Measurements from ENCODE around the gene MST1R.
A peak's percentile ranks its signal among the peaks of the same experiment; 100 is the strongest.

MST1R gene

DNA sequence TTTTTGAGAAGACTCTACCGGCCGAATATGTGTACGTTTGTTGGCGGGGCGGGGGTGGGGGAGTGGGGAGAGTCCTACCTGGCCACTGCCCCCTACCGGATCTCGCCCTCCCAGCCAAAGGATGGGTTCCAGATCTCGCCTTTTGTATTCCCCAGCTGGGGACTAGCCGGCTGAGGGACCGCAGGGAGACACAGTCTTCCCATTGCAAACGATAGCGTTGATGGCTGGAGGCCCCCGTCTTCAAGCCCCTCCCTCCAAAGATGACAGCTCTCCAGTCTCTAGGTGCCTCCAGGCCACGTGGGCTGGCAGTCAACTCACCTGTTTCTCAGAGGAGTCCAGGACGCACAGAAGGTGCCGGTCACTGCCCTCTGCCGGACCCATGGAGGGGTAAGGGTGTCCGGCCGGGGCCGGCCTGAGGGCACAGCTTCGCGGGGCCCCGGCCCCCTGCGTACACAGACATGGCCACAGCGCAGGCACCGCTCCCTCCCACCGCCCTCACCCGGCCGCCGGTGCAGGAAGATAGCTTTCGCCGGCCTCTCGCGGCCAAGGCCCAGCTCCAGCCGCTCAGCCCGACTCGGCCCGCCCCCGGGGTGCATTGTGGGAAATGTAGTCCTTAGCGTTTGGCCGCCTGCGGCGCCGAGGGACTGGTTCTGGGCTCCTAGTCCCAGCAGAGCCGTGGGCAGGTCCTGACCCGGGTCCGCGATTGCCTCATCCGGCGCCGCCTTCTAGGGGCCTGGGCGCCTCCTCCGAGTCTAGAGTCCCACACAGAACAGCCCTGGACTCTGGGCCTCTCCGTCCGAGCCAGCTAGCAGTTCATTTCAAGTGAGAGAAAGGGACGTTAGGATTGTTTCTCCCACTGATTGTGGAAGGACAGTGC lies 25.9 kb upstream of the MST1R start, which contains the start of gene MON1A:
MON1A (minus strand) TSS at position 521 of the 877 bp plus-strand sequence. CDS start 16,465 bp downstream, outside the sequence.
- peak; percentile 91 for ATAC-seq (ENCODE audit: low read depth)
- H3K9me3 ChIP-seq (ENCODE audit: severe bottlenecking), result no peaks in the 10 kb centered on the region
- peaks cover 15% of the 10 kb centered on the region for H3K4me1 ChIP-seq (ENCODE audit: insufficient read depth, poor library complexity, severe bottlenecking)
- TF ChIP-seq, protein P1, sequence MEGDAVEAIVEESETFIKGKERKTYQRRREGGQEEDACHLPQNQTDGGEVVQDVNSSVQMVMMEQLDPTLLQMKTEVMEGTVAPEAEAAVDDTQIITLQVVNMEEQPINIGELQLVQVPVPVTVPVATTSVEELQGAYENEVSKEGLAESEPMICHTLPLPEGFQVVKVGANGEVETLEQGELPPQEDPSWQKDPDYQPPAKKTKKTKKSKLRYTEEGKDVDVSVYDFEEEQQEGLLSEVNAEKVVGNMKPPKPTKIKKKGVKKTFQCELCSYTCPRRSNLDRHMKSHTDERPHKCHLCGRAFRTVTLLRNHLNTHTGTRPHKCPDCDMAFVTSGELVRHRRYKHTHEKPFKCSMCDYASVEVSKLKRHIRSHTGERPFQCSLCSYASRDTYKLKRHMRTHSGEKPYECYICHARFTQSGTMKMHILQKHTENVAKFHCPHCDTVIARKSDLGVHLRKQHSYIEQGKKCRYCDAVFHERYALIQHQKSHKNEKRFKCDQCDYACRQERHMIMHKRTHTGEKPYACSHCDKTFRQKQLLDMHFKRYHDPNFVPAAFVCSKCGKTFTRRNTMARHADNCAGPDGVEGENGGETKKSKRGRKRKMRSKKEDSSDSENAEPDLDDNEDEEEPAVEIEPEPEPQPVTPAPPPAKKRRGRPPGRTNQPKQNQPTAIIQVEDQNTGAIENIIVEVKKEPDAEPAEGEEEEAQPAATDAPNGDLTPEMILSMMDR (IDR thresholded peaks at IDR 0.05; ENCODE audit: poor library complexity, severe bottlenecking), result peak; percentile 48
- H3K4me3 ChIP-seq (ENCODE audit: severe bottlenecking), result peak within 1 kb of the TSS; percentile 63
- no peaks in the 10 kb centered on the region for H3K27me3 ChIP-seq (ENCODE audit: insufficient read depth, poor library complexity, severe bottlenecking)
- no peaks in the 10 kb centered on the region for H3K36me3 ChIP-seq (ENCODE audit: low read depth)
- DNase-seq (ENCODE audit: low spot score), result peak; percentile 95
- H3K27ac ChIP-seq (ENCODE audit: poor library complexity, severe bottlenecking), result peak within 1 kb of the TSS; percentile 42

DNA sequence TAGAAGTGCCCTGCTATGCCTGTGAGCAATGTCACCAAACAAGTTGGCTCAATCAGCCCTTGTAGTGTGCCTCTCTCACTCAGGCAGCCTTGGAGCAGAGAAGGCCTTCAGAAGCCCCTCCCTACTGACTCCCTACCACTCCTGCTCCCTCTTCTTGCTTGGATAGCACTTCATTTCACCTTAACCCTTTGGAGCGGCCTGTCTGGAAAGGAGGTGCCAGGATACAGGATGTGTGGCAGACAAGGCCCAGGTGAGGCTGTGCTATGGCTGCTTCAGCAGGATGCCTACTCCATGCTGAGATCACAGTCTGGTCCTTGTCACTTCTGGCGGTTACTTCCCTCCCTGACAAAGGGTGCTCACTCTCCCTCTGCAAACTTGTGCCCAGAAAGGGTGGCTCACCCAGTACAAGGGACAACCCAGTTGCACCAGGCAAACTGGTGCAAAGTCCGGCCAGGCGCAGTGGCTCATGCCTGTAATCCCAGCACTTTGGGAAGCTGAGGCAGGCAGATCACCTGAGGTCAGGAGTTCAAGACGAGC lies 24.9 kb upstream of the MST1R start:
- no peak for ATAC-seq (ENCODE audit: low read depth)
- Histone ChIP-seq H3K4me1 (ENCODE audit: insufficient read depth, poor library complexity, severe bottlenecking) (peaks cover 19% of the 10 kb centered on the region), H3K27ac (ENCODE audit: poor library complexity, severe bottlenecking) (peak overlapping the region; percentile 42), H3K9me3 (ENCODE audit: severe bottlenecking) (no peaks in the 10 kb centered on the region), H3K36me3 (ENCODE audit: low read depth) (no peaks in the 10 kb centered on the region), H3K27me3 (ENCODE audit: insufficient read depth, poor library complexity, severe bottlenecking) (no peaks in the 10 kb centered on the region), H3K4me3 (ENCODE audit: severe bottlenecking) (peak overlapping the region; percentile 63)
- TF ChIP-seq, protein P1 (IDR thresholded peaks at IDR 0.05; ENCODE audit: poor library complexity, severe bottlenecking), result no peak
- no peak for DNase-seq (ENCODE audit: low spot score)

DNA sequence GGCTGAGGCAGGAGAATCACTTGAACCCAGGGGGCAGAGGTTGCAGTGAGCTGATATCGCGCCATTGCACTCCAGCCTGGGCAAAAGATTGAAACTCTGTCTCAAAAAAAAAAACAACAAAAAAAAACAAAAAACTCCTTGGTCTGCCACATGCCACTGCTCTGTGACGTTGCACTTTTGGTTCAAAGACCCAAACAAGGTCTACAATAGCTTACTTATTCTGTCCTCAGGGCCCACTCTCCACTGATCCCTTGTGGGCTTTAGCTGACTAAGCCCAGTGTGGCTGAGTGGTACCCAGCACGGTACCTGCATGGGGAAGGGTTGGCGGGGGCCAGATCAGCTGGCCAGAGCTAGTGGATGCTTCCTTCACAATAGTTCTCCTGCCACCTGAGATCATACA lies 24.1 kb upstream of the MST1R start:
- H3K4me1 ChIP-seq (ENCODE audit: insufficient read depth, poor library complexity, severe bottlenecking), result peaks cover 19% of the 10 kb centered on the region
- H3K36me3 ChIP-seq (ENCODE audit: low read depth), result no peaks in the 10 kb centered on the region
- TF ChIP-seq, protein P1 (IDR thresholded peaks at IDR 0.05; ENCODE audit: poor library complexity, severe bottlenecking), result no peak
- no peaks in the 10 kb centered on the region for H3K9me3 ChIP-seq (ENCODE audit: severe bottlenecking)
- DNase-seq (ENCODE audit: low spot score) (no peak), ATAC-seq (ENCODE audit: low read depth) (no peak)
- no peak overlapping the region for H3K4me3 ChIP-seq (ENCODE audit: severe bottlenecking)
- H3K27ac ChIP-seq (ENCODE audit: poor library complexity, severe bottlenecking), result peak overlapping the region; percentile 42
- no peaks in the 10 kb centered on the region for H3K27me3 ChIP-seq (ENCODE audit: insufficient read depth, poor library complexity, severe bottlenecking)

DNA sequence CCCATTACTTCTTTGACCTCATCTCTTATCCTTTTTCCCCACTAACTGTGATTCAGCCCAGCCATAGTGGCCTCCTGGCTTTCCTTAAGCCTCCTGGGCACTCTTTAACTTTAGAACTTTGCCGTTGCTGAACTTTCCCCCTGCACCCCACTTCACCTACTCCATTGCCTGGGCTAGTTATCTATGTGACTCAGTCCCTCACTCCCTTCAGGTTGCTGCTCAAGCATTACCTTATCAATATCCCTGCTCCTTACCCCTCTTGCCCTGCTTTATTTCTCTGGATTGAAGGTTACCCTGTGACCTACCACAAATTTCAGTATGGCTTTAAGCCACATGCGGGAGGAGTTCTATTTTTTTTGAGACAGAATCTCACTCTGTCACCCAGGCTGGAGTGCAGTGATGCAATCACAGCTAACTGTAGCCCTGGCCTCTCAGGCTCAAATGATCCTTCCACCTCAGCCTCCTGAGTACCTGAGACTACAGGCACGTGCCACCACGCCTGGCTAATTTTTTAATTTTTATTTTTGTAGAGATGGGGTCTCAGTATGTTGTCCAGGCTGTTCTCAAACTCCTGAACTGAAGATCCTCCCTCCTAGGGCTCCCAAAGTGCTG lies 22.6 kb upstream of the MST1R start:
- peaks cover 19% of the 10 kb centered on the region for H3K4me1 ChIP-seq (ENCODE audit: insufficient read depth, poor library complexity, severe bottlenecking)
- no peaks in the 10 kb centered on the region for H3K36me3 ChIP-seq (ENCODE audit: low read depth)
- no peak overlapping the region for H3K4me3 ChIP-seq (ENCODE audit: severe bottlenecking)
- H3K27ac ChIP-seq (ENCODE audit: poor library complexity, severe bottlenecking), result no peak overlapping the region
- DNase-seq (ENCODE audit: low spot score) (no peak), ATAC-seq (ENCODE audit: low read depth) (no peak)
- no peaks in the 10 kb centered on the region for H3K27me3 ChIP-seq (ENCODE audit: insufficient read depth, poor library complexity, severe bottlenecking)
- H3K9me3 ChIP-seq (ENCODE audit: severe bottlenecking), result no peaks in the 10 kb centered on the region
- TF ChIP-seq, protein P1 (IDR thresholded peaks at IDR 0.05; ENCODE audit: poor library complexity, severe bottlenecking), result no peak

All from RWPE2 (cell line).